Activated CD8-positive, alpha-beta memory T cell treated with anti-CD3 and anti-CD28 coated beads, Interleukin-2, amount 50 U/mL, for 4 hours (primary cell): ENCODE results near the gene ADISSP.

Source experiments
- DNase-seq: peaks from one replicate; pipeline ENCODE4 v3.0.0-alpha.2; 2020

The ADISSP gene

GRCh38 chr20:3735768-3736167 lies 31.8 kb downstream of the ADISSP start:
- no peak for DNase-seq

GRCh38 chr20:3734111-3734843 lies 33.3 kb downstream of the ADISSP start:
- no peak for DNase-seq

GRCh38 chr20:3733119-3733995 lies 34.2 kb downstream of the ADISSP start:
- DNase-seq: no peak

GRCh38 chr20:3732327-3733118 lies 35.0 kb downstream of the ADISSP start, which contains the start of gene HSPA12B:
Gene HSPA12B, plus strand, starts transcription at chr20:3732685. Its CDS starts 5,990 bp downstream, at chr20:3738675.
- no peak for DNase-seq

- no peak for DNase-seq
Observed at GRCh38 chr20:3731944-3732326, 35.6 kb downstream of the ADISSP start.

- DNase-seq: no peak
Observed at GRCh38 chr20:3730803-3731672, 36.5 kb downstream of the ADISSP start.

GRCh38 chr20:3729811-3730540 lies 37.6 kb downstream of the ADISSP start:
- DNase-seq: no peak

GRCh38 chr20:3729378-3729777 lies 38.2 kb downstream of the ADISSP start:
- DNase-seq: no peak

- DNase-seq: no peak
Observed at GRCh38 chr20:3728876-3729275, 38.7 kb downstream of the ADISSP start.

GRCh38 chr20:3728354-3728753 lies 39.2 kb downstream of the ADISSP start:
- no peak for DNase-seq

- no peak for DNase-seq
Observed at GRCh38 chr20:3727401-3728021, 40.0 kb downstream of the ADISSP start.

GRCh38 chr20:3724356-3724755 lies 43.2 kb downstream of the ADISSP start:
- DNase-seq: no peak

- no peak for DNase-seq
Observed at GRCh38 chr20:3723284-3723683, 44.3 kb downstream of the ADISSP start.

- DNase-seq: no peak
Observed at GRCh38 chr20:3721912-3722311, 45.6 kb downstream of the ADISSP start.

- no peak for DNase-seq
Observed at GRCh38 chr20:3720626-3721025, 46.9 kb downstream of the ADISSP start.

- DNase-seq: no peak
Observed at GRCh38 chr20:3720068-3720467, 47.5 kb downstream of the ADISSP start.

GRCh38 chr20:3719046-3719445 lies 48.5 kb downstream of the ADISSP start:
- DNase-seq: no peak

GRCh38 chr20:3716195-3716834 lies 51.2 kb downstream of the ADISSP start:
- no peak for DNase-seq

GRCh38 chr20:3714092-3714491 lies 53.5 kb downstream of the ADISSP start:
- DNase-seq: no peak

- no peak for DNase-seq
Observed at GRCh38 chr20:3712279-3712873, 55.2 kb downstream of the ADISSP start, which contains the start of gene SIGLEC1. Gene SIGLEC1, minus strand, starts transcription at chr20:3712600. Its CDS starts 5,472 bp downstream, at chr20:3707128.
